Measurements from ENCODE around the gene TIGIT.

Gene TIGIT

DNA sequence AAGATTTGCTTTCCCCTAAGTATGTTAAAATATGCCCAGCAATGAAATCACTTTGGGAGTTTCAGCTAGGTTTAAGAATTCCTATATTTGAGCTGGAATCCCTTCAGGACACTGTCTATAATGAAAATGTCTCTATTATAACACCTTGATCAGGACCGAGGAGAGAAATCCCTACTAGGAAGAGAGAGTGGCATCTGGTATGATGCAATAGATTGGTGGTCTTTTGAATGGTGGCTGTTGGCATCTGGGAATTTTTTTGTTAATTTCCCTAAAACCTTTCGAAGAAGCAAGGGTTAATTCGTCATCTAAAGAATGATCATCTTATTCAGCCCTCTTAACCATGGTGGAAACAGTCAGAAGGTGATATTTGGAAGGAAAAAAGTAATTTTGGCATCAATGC is 43.0 kb downstream of the TIGIT start:
- TF ChIP-seq, protein P1, sequence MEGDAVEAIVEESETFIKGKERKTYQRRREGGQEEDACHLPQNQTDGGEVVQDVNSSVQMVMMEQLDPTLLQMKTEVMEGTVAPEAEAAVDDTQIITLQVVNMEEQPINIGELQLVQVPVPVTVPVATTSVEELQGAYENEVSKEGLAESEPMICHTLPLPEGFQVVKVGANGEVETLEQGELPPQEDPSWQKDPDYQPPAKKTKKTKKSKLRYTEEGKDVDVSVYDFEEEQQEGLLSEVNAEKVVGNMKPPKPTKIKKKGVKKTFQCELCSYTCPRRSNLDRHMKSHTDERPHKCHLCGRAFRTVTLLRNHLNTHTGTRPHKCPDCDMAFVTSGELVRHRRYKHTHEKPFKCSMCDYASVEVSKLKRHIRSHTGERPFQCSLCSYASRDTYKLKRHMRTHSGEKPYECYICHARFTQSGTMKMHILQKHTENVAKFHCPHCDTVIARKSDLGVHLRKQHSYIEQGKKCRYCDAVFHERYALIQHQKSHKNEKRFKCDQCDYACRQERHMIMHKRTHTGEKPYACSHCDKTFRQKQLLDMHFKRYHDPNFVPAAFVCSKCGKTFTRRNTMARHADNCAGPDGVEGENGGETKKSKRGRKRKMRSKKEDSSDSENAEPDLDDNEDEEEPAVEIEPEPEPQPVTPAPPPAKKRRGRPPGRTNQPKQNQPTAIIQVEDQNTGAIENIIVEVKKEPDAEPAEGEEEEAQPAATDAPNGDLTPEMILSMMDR (conservative IDR thresholded peaks at IDR 0.05; ENCODE audit: low read depth) = no peak
- CTCF ChIA-PET = interaction anchor here (1.1 to 1.2 kb wide), 2 partner anchors 10 to 30 kb away, joined by 3 read pairs; no protein-coding TSS in a partner anchor
- no peak for DNase-seq (ENCODE audit: low spot score)
- H3K27ac ChIP-seq = no peak overlapping the region
- POLR2A ChIA-PET (ENCODE audit: low non-redundant PET) = no interaction called here

DNA sequence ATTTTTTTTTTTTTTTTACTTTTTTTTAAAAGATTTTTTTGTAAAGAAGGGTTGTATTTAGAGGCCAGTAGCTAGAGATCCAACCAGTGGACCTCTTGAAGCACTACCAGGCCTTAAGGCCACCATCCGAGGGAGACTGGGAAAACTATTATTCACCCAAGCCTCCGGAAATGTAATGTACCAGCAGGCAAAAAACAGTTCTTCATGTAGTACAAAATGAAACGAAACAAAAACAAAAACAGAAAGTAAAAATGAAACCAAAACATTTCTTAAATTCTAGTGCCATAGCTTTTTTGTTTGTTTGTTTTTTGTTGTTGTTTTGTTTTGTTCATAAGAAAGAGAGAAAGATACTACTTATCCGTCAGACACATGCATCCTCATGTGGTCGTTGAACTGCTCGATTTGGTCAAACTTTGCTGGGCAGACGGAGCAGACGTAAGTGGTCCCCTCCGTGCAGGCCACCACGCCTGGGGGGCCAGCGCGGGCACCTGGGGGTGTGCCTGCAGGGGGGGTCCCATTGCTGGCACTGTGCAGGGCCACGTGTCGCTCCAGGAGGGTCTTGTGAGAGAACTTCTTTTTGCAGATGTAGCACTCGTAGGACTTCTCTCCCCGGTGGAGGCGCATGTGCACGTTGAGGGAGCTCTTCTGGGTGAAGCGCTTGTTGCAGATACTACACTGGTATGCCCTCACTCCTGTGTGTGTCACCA is 45.0 kb downstream of the TIGIT start:
- TF ChIP-seq, protein P1 (conservative IDR thresholded peaks at IDR 0.05; ENCODE audit: low read depth) = no peak
- CTCF ChIA-PET = interaction anchor here (0.7 kb wide), 1 partner anchor 1302 kb away, joined by 3 read pairs; no protein-coding TSS in a partner anchor
- H3K27ac ChIP-seq = no peak overlapping the region
- no peak for DNase-seq (ENCODE audit: low spot score)
- POLR2A ChIA-PET (ENCODE audit: low non-redundant PET) = no interaction called here

DNA sequence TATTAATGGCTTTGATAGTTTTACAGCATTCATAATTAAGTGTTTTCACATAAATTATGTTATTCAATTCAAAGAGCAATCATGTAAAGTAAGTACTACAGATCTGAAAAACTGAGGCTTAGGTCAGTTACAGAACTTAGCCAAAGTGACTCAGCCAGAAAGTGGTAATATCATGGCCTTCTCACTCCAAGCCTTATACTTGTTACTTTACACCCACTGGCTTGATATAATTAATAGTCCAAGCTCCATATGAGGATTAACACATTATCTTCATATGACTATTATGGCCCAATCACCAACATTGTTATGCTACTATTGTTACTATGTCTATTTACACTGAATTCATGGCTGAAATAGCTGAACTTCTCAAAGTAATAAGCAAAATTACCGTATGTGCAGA is 50.7 kb downstream of the TIGIT start:
- ChIA-PET POLR2A (ENCODE audit: low non-redundant PET) (no interaction called here), CTCF (interaction anchor here (0.6 kb wide), 2 partner anchors 857 to 1734 kb away, joined by 3 read pairs; no protein-coding TSS in a partner anchor)
- TF ChIP-seq, protein P1 (conservative IDR thresholded peaks at IDR 0.05; ENCODE audit: low read depth) = no peak
- DNase-seq (ENCODE audit: low spot score) = no peak
- no peak overlapping the region for H3K27ac ChIP-seq

DNA sequence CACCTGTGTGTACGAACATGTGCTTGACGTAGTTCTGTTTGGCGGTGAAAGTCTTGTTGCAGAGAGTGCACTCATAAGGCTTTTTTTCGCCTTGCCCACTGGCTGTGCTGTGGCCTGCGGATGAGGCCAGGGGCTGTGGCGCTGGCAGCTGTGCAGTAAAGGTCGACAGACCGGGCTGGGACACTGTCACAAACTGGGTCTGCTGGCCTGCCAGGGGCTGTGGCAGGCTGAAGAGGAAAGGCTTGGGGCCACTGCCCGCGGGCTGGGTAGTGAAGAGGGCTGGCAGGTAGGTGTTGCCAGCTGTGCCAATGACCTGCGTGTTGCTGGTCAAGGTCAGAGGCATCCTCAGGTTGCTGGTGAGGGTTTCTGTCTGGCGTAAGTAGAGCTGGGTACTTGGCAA is 56.4 kb downstream of the TIGIT start:
- ChIA-PET CTCF (interaction anchor here (0.8 kb wide), 1 partner anchor 15 kb away, joined by 3 read pairs; no protein-coding TSS in a partner anchor), POLR2A (ENCODE audit: low non-redundant PET) (no interaction called here)
- DNase-seq (ENCODE audit: low spot score) = no peak
- TF ChIP-seq, protein P1 (conservative IDR thresholded peaks at IDR 0.05; ENCODE audit: low read depth) = no peak
- no peak overlapping the region for H3K27ac ChIP-seq

DNA sequence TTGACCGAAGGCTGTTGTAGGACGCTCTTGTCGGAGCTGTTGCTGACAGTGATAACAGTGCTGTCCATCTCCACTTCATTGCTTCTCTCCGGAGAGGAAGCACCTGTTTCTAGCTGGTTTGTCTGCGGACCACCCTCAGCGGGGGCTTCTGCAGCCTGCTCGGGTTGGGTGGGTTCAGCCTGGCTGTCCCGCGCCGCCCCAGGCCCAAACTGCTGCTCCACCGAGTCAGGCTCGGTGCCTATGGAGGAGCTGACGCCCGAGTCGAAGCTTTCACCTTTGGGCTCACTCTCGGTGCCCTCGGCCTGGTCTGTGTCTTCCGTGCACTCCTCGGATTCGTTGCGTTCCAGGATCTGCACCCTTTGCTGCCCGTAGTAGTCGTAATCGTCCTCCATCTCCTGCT is 56.9 kb downstream of the TIGIT start:
- POLR2A ChIA-PET (ENCODE audit: low non-redundant PET) = no interaction called here

DNA sequence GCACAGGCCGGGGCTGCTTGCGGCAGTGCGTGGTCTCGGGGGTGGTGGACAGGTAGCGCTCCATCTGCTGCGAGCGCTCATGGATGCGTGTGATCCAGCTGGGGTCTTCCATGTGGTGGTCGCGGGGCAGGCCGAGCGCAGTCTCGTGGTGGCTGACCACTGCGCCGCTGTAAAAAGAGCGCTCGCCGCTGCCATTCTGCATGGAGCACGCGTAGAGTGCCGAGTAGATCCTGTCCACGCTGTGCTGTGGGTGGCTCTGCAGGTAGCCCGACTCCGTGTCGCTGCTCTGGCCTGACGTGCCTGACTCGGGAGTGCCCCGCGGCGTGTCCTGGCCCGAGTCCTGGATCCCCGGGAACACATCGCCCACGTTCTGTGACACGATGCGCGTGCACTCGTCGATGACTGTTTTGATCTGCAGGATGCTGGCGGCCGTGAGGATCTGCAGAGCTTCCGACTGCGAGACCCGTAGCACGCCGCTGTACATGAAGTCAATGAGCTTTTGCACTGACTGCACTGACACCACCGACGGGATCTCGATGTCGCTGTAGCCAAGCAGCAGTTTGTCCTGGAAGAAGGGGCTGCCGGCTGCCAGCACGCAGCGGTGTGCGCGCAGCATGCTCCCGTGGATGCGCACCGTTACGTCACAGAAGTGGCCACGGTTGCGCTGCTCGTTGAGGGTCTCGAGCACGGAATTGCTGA is 57.4 kb downstream of the TIGIT start:
- POLR2A ChIA-PET (ENCODE audit: low non-redundant PET) = no interaction called here
- H3K27ac ChIP-seq = no peak overlapping the region
- DNase-seq (ENCODE audit: low spot score) = no peak
- TF ChIP-seq, protein P1 (conservative IDR thresholded peaks at IDR 0.05; ENCODE audit: low read depth) = no peak
- CTCF ChIA-PET = interaction anchor here (0.8 to 1.0 kb wide), 2 partner anchors 13 to 16 kb away, joined by 3 read pairs; no protein-coding TSS in a partner anchor

More for the DNA sequence above, 56.9 kb downstream of the TIGIT start:
- TF ChIP-seq, protein P1 (conservative IDR thresholded peaks at IDR 0.05; ENCODE audit: low read depth) = no peak
- H3K27ac ChIP-seq = no peak overlapping the region
- CTCF ChIA-PET = interaction anchor here (0.8 to 1.0 kb wide), 2 partner anchors 13 to 15 kb away, joined by 3 read pairs; no protein-coding TSS in a partner anchor
- DNase-seq (ENCODE audit: low spot score) = no peak
